K562 (cell line): ENCODE data around the gene ST6GALNAC1. TPM values are rescaled to one million over a fixed set of nuclear protein-coding genes. Genes with fewer than 3 reads are reported as not detected.

Experiments used
- GMEB1 ChIP-seq: fragments of 250-450 bp; sonication (Bioruptor Pico); IDR thresholded peaks from 2 replicates; pipeline ENCODE4 v1.4.0; 2020; ENCODE audit warnings: mild to moderate bottlenecking
- MCM5 ChIP-seq: fragments of 450-650 bp; IDR thresholded peaks from 2 replicates; pipeline ENCODE4 v1.6.1; 2016; ENCODE audit warnings: low read depth
- NFRKB ChIP-seq: fragments of 450-650 bp; IDR thresholded peaks from 2 replicates; pipeline ENCODE4 v1.6.1; 2016; ENCODE audit warnings: low read depth
- NKRF ChIP-seq: fragments of 450-650 bp; IDR thresholded peaks from 2 replicates; pipeline ENCODE4 v1.6.1; 2016; ENCODE audit warnings: borderline replicate concordance
- PPARD ChIP-seq: fragments of 250-450 bp; sonication (Bioruptor Pico); IDR thresholded peaks from 2 replicates; pipeline ENCODE4 v1.8.0; 2022; ENCODE audit warnings: inconsistent platforms, mild to moderate bottlenecking, moderate library complexity
- RBM25 ChIP-seq: fragments of 200-400 bp; formaldehyde crosslinking; IDR thresholded peaks from 2 replicates; pipeline ENCODE4 v1.6.1; 2018; ENCODE audit warnings: low read length, low read depth, moderate library complexity; ENCODE audit not compliant: severe bottlenecking
- SREBF1 ChIP-seq: fragments of 150-350 bp; IDR thresholded peaks from 2 replicates; pipeline ENCODE4 v1.6.1; 2014; ENCODE audit warnings: antibody characterized with exemption, low read depth, low read length, borderline replicate concordance
- TOE1 ChIP-seq, 2 experiments: fragments of 450-650 bp in 1 of 2; sonication (generic) in 1 of 2; formaldehyde crosslinking in 1 of 2; IDR thresholded peaks; 2 replicates each; pipeline versions ENCODE4 v1.7.1 to v1.8.0; 2016 to 2022; ENCODE audit warnings: borderline replicate concordance in 2 of 2, mild to moderate bottlenecking in 2 of 2, antibody characterized with exemption in 1 of 2, inconsistent platforms in 1 of 2, low read depth in 1 of 2, missing genetic modification reagents in 1 of 2, moderate library complexity in 1 of 2
- ZFP36 ChIP-seq: fragments of 150-350 bp; IDR thresholded peaks from 2 replicates; pipeline ENCODE4 v1.6.1; 2018; ENCODE audit warnings: low read length, low read depth; ENCODE audit not compliant: partially characterized antibody
- ZNF41 ChIP-seq: fragments of 250-450 bp; sonication (Bioruptor Pico); conservative IDR thresholded peaks from 2 replicates; pipeline ENCODE4 v1.4.0; 2020; ENCODE audit warnings: mild to moderate bottlenecking
- polyA plus RNA-seq, 8 experiments: library from polyadenylated mRNA; depleted of rRNA in 4 of 8; stranded (reverse) in 5 of 8; unstranded in 3 of 8; fragments of >200 nt; fragmentation: Nextera tagmentation in 2 of 8; fragmentation: Illumina TruSeq in 1 of 8; extraction: Ambion mirVana in 2 of 8; extraction: Trizol in 1 of 8; gene quantifications; 2 replicates each; pipeline versions ENCODE4 v1.2.1 to v1.2.3, GENCODE V29; 2011 to 2014; ENCODE audit warnings: inconsistent platforms in 1 of 8, missing spikeins in 1 of 8
- total RNA-seq, 7 experiments: library from RNA; depleted of rRNA in 6 of 7; stranded (reverse); fragments of >200 nt in 6 of 7; fragmentation: Illumina TruSeq in 2 of 7; extraction: Trizol in 2 of 7; gene quantifications; 2 replicates each; pipeline versions ENCODE4 v1.2.1 to v1.2.3, GENCODE V29; 2011 to 2021; ENCODE audit warnings: low replicate concordance in 1 of 7
- TF ChIP-seq, protein P1 (sequence below): fragments of 450-650 bp; formaldehyde crosslinking; IDR thresholded peaks from 2 replicates; pipeline ENCODE4 v1.4.0; 2020; ENCODE audit warnings: mild to moderate bottlenecking
- TF ChIP-seq, protein P2 (sequence below), 2 experiments: fragments of 450-650 bp; formaldehyde crosslinking in 1 of 2; IDR thresholded peaks; 2 replicates each; pipeline versions ENCODE4 v1.4.0 to v1.6.1; 2014 to 2020; ENCODE audit warnings: mild to moderate bottlenecking in 2 of 2, borderline replicate concordance in 1 of 2, low read depth in 1 of 2

ST6GALNAC1 gene
- total and polyA plus RNA-seq, 9 of the 15 experiments (the other 6 are each of a cell fraction or from before 2014, with no cell fraction given) = 20.6 to 68.4 (median 50.5) TPM

GRCh38 chr17:76640550-76641380 lies 2.8 kb downstream of the ST6GALNAC1 start (continued):
- TF ChIP-seq GMEB1 (CRISPR knock-in tag) = no peak
- TF ChIP-seq MCM5 = no peak
- TF ChIP-seq NKRF = 0 out of 2 replicates have a peak, but pooled peaks have one; percentile 13
- TF ChIP-seq PPARD (CRISPR knock-in tag) = no peak
- TF ChIP-seq TOE1 (IDR thresholded peaks at IDR 0.05; ENCODE audit: borderline replicate concordance) = no peak
- TF ChIP-seq TOE1 (CRISPR knock-in tag; IDR thresholded peaks at IDR 0.05; ENCODE audit: borderline replicate concordance, low read depth) = no peak
- no peak for TF ChIP-seq ZFP36
- no peak for TF ChIP-seq SREBF1
- no peak; the same call in 1 of the 2 replicates for TF ChIP-seq NFRKB
- no peak for TF ChIP-seq ZNF41
- TF ChIP-seq RBM25 = no peak
- TF ChIP-seq, protein P1, sequence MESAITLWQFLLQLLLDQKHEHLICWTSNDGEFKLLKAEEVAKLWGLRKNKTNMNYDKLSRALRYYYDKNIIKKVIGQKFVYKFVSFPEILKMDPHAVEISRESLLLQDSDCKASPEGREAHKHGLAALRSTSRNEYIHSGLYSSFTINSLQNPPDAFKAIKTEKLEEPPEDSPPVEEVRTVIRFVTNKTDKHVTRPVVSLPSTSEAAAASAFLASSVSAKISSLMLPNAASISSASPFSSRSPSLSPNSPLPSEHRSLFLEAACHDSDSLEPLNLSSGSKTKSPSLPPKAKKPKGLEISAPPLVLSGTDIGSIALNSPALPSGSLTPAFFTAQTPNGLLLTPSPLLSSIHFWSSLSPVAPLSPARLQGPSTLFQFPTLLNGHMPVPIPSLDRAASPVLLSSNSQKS (CRISPR knock-in tag) = no peak
- TF ChIP-seq, protein P2, sequence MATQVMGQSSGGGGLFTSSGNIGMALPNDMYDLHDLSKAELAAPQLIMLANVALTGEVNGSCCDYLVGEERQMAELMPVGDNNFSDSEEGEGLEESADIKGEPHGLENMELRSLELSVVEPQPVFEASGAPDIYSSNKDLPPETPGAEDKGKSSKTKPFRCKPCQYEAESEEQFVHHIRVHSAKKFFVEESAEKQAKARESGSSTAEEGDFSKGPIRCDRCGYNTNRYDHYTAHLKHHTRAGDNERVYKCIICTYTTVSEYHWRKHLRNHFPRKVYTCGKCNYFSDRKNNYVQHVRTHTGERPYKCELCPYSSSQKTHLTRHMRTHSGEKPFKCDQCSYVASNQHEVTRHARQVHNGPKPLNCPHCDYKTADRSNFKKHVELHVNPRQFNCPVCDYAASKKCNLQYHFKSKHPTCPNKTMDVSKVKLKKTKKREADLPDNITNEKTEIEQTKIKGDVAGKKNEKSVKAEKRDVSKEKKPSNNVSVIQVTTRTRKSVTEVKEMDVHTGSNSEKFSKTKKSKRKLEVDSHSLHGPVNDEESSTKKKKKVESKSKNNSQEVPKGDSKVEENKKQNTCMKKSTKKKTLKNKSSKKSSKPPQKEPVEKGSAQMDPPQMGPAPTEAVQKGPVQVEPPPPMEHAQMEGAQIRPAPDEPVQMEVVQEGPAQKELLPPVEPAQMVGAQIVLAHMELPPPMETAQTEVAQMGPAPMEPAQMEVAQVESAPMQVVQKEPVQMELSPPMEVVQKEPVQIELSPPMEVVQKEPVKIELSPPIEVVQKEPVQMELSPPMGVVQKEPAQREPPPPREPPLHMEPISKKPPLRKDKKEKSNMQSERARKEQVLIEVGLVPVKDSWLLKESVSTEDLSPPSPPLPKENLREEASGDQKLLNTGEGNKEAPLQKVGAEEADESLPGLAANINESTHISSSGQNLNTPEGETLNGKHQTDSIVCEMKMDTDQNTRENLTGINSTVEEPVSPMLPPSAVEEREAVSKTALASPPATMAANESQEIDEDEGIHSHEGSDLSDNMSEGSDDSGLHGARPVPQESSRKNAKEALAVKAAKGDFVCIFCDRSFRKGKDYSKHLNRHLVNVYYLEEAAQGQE (IDR thresholded peaks at IDR 0.05; ENCODE audit: borderline replicate concordance) = no peak
- TF ChIP-seq, protein P2 (CRISPR knock-in tag; IDR thresholded peaks at IDR 0.05; ENCODE audit: low read depth) = no peak
